Osteoblast (primary cell): ENCODE measurements around the gene TCF20. TPM values are rescaled to one million over a fixed set of nuclear protein-coding genes. Genes with fewer than 3 reads are reported as not detected.

Experiments used
- DNase-seq: peaks from one replicate; pipeline ENCODE4 v3.0.0; 2011; ENCODE audit warnings: low spot score, mixed read lengths; ENCODE audit not compliant: insufficient read length; ENCODE audit errors: missing footprints
- H2AFZ ChIP-seq: 2 replicates; pipeline ENCODE4 v1.6.0; 2011; ENCODE audit warnings: mild to moderate bottlenecking, low read length
- H3K27ac ChIP-seq: 2 replicates; pipeline ENCODE4 v1.5.1; 2011; ENCODE audit warnings: mild to moderate bottlenecking, low read depth, low read length, moderate library complexity
- H3K27me3 ChIP-seq: 2 replicates; pipeline ENCODE4 v1.6.0; 2012; ENCODE audit warnings: mild to moderate bottlenecking, control low read depth, inconsistent platforms, low read length, moderate library complexity; ENCODE audit not compliant: insufficient read depth
- H3K36me3 ChIP-seq: 2 replicates; pipeline ENCODE4 v1.5.1; 2011; ENCODE audit warnings: mild to moderate bottlenecking, low read length, control low read depth, moderate library complexity; ENCODE audit not compliant: insufficient read depth
- H3K4me1 ChIP-seq: 2 replicates; pipeline ENCODE4 v1.5.1; 2011; ENCODE audit warnings: mild to moderate bottlenecking, low read length, control low read depth, moderate library complexity; ENCODE audit not compliant: insufficient read depth
- H3K4me2 ChIP-seq: 2 replicates; pipeline ENCODE4 v1.6.0; 2011; ENCODE audit warnings: mild to moderate bottlenecking, low read length; ENCODE audit not compliant: insufficient read depth
- H3K4me3 ChIP-seq: fragments of 200-600 bp; sonication (generic); 3 replicates; pipeline ENCODE4 v1.5.1; 2012; ENCODE audit warnings: mild to moderate bottlenecking, low read length, inconsistent platforms; ENCODE audit not compliant: insufficient read depth
- H3K79me2 ChIP-seq: 2 replicates; pipeline ENCODE4 v1.6.0; 2012; ENCODE audit warnings: mild to moderate bottlenecking, low read length, control low read depth, inconsistent platforms; ENCODE audit not compliant: insufficient read depth
- H3K9me3 ChIP-seq: 2 replicates; pipeline ENCODE4 v1.5.1; 2011; ENCODE audit warnings: low read depth, low read length, control low read depth
- H4K20me1 ChIP-seq: 2 replicates; pipeline ENCODE4 v1.6.0; 2012; ENCODE audit warnings: mild to moderate bottlenecking, low read length, control low read depth; ENCODE audit not compliant: insufficient read depth
- CTCF ChIP-seq: IDR thresholded peaks from 2 replicates; pipeline ENCODE4 v1.5.1; 2011; ENCODE audit warnings: mild to moderate bottlenecking, low read depth, low read length, moderate library complexity; ENCODE audit errors: extremely low read depth
- total RNA-seq: library from RNA; depleted of rRNA; stranded (reverse); fragments of >200 nt; gene quantifications from 2 replicates; pipeline ENCODE4 v1.2.3, GENCODE V29; 2012

Gene TCF20
- total RNA-seq, 1 donor: 35.1 TPM

GRCh38 chr22:42272431-42272999 lies 2.1 kb upstream of the TCF20 start:
- H3K79me2 ChIP-seq: peaks cover 26% of the 10 kb centered on the region
- peaks cover 6% of the 10 kb centered on the region for H3K4me1 ChIP-seq
- peak; percentile 70 for DNase-seq
- peaks cover 18% of the 10 kb centered on the region for H4K20me1 ChIP-seq
- H3K4me2 ChIP-seq: no peak overlapping the region
- no peak overlapping the region for H3K27ac ChIP-seq
- no peak overlapping the region for H2AFZ ChIP-seq
- no peaks in the 10 kb centered on the region for H3K27me3 ChIP-seq
- H3K9me3 ChIP-seq: no peaks in the 10 kb centered on the region
- no peak overlapping the region for H3K4me3 ChIP-seq
- no peak for TF ChIP-seq CTCF
- no peaks in the 10 kb centered on the region for H3K36me3 ChIP-seq

- TF ChIP-seq CTCF: no peak
- no peaks in the 10 kb centered on the region for H3K9me3 ChIP-seq
These were observed 1.5 kb upstream of the TCF20 start for GRCh38 chr22:42271906-42272305.

GRCh38 chr22:42271191-42271813 lies 849 bp upstream of the TCF20 start:
- peaks cover 6% of the 10 kb centered on the region for H3K4me1 ChIP-seq
- no peaks in the 10 kb centered on the region for H3K27me3 ChIP-seq
- no peaks in the 10 kb centered on the region for H3K36me3 ChIP-seq
- no peak for TF ChIP-seq CTCF
- H3K27ac ChIP-seq: no peak overlapping the region
- peaks cover 22% of the 10 kb centered on the region for H4K20me1 ChIP-seq
- no peaks in the 10 kb centered on the region for H3K9me3 ChIP-seq
- DNase-seq: peak; percentile 81
- H3K4me2 ChIP-seq: peak overlapping the region; percentile 74
- H3K79me2 ChIP-seq: peaks cover 38% of the 10 kb centered on the region
- H2AFZ ChIP-seq: peak overlapping the region; percentile 74
- peak overlapping the region; percentile 83 for H3K4me3 ChIP-seq

More at GRCh38 chr22:42271906-42272305, 1.5 kb upstream of the TCF20 start:
- Histone ChIP-seq H3K4me2 (no peak overlapping the region), H4K20me1 (peaks cover 16% of the 10 kb centered on the region), H3K27ac (no peak overlapping the region), H3K79me2 (peaks cover 32% of the 10 kb centered on the region), H3K4me1 (peaks cover 6% of the 10 kb centered on the region), H3K36me3 (no peaks in the 10 kb centered on the region), H3K4me3 (no peak overlapping the region), H3K27me3 (no peaks in the 10 kb centered on the region), H2AFZ (no peak overlapping the region)
- DNase-seq: peak; percentile 45

GRCh38 chr22:42270176-42270509 lies 310 bp downstream of the TCF20 start:
- Histone ChIP-seq H3K36me3 (peaks cover 3% of the 10 kb centered on the region), H3K79me2 (peaks cover 50% of the 10 kb centered on the region), H3K9me3 (no peaks in the 10 kb centered on the region), H3K4me1 (peaks cover 6% of the 10 kb centered on the region), H3K4me3 (peak overlapping the region; percentile 83), H3K4me2 (peak overlapping the region; percentile 84), H4K20me1 (peaks cover 33% of the 10 kb centered on the region), H2AFZ (no peak overlapping the region), H3K27me3 (no peaks in the 10 kb centered on the region), H3K27ac (no peak overlapping the region)
- TF ChIP-seq CTCF: no peak
- no peak for DNase-seq
